Activated naive CD4-positive, alpha-beta T cell treated with anti-CD3 and anti-CD28 coated beads, Interleukin-2, amount 10 ng/mL, durations not matched to agents 7 days and 5 days (primary cell): ENCODE measurements around the gene HSPA8.
A peak's percentile ranks its signal among the peaks of the same experiment; 100 is the strongest.

Source experiments
- CTCF ChIA-PET: fragments of 350-600 bp; sonication (Branson Sonifier 250); formaldehyde crosslinking; loops from one replicate; lab custom pipeline; 2021; ENCODE audit warnings: antibody characterized with exemption; lab: Charles Lee
- DNase-seq: peaks from one replicate; pipeline ENCODE4 v3.0.0-alpha.2; 2020
- H3K27ac Mint-ChIP-seq: one replicate; pipeline ENCODE4 v1.8.0; 2021; ENCODE audit warnings: mild to moderate bottlenecking, moderate library complexity, mixed read lengths
- H3K27me3 Mint-ChIP-seq: one replicate; pipeline ENCODE4 v1.8.0; 2021; ENCODE audit warnings: mild to moderate bottlenecking, mixed read lengths
- H3K36me3 Mint-ChIP-seq: one replicate; pipeline ENCODE4 v1.8.0; 2021; ENCODE audit warnings: mixed read lengths
- H3K4me1 Mint-ChIP-seq: one replicate; pipeline ENCODE4 v1.8.0; 2021; ENCODE audit warnings: mixed read lengths
- H3K4me3 Mint-ChIP-seq: one replicate; pipeline ENCODE4 v1.8.0; 2021; ENCODE audit warnings: mild to moderate bottlenecking, moderate library complexity, mixed read lengths
- H3K9me3 Mint-ChIP-seq: one replicate; pipeline ENCODE4 v1.8.0; 2021; ENCODE audit warnings: mixed read lengths

The HSPA8 gene

DNA sequence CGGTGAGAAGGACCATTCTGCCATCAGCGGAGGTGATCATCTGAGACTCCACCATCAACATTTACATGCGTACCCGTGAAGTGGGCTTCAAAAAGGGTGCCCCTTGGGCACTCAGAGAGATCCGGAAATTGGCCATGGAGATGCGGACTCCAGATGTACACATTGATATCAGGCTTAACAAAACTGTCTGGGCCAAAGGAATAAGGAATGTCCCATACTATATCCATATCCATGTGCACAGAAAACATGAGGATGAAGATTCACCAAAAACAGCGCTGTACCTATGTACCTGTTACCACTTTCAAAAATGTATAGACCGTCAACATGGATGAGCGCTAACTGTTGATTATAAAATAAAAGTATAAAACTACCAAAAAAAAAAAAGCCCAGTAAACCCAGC, 10.8 kb downstream of the HSPA8 start:
- Mint-ChIP-seq H3K27me3 (peaks cover 4% of the 10 kb centered on the region), H3K4me1 (peaks cover 15% of the 10 kb centered on the region), H3K4me3 (no peak overlapping the region), H3K9me3 (no peaks in the 10 kb centered on the region), H3K36me3 (peaks cover 24% of the 10 kb centered on the region), H3K27ac (no peak overlapping the region)
- CTCF ChIA-PET: interaction anchor here (1.1 kb wide), 1 partner anchor 187 kb away, joined by 3 read pairs; no protein-coding TSS in a partner anchor
- DNase-seq: no peak

DNA sequence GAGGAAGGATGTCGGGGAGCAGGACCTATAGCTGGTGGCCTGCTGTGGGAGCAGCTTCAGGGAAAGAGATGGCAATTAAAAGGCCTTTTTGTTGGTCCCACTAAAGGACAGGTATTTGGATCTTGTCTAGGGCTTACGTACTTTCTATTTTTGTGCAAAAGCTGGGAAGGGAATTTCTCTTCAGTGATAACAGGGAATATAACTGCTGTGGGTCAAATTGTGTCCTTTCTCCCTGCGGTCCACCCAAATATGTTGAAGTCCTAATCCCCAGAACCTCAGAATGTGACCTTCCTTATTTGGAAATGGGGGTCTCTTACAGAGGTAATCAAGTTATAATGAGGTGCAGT, 14.0 kb downstream of the HSPA8 start:
- Mint-ChIP-seq H3K36me3 (peaks cover 1% of the 10 kb centered on the region), H3K9me3 (no peaks in the 10 kb centered on the region), H3K27me3 (peaks cover 4% of the 10 kb centered on the region), H3K27ac (no peak overlapping the region), H3K4me3 (no peak overlapping the region), H3K4me1 (no peaks in the 10 kb centered on the region)
- no peak for DNase-seq
- CTCF ChIA-PET: interaction anchor here (1.3 to 3.5 kb wide), 2 partner anchors 25 to 199 kb away, joined by 4 to 12 read pairs; no protein-coding TSS in a partner anchor

DNA sequence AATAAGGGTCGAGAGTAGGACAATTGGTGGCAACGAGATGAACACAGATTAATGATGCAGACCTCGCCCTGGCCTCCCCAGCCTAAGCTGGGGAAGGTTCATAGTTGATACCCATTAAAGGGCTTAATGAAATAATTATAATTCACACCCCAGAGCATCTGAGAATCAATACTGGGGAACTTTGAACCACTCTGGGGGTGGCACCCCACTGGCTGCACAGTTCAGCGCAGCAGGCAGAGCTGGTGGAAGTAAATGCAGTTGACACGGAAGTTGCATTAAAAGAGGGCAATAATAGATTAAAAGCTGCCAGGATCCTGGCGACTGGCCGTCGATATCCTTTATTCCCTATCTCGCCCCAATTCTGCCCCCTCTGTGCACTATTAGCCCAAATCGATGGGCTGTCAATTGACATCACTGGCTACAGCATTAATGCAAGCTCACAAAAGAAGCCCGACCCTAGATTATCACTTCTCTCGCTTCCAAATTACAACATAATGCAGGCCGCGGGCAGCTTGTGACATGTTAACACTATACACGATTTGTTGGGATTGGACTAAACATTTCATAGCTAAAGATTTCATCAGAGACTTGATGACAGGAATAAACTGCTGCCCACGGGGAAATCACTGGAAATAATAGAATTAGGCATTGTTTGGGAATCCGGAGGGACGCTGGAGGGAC, 14.5 kb downstream of the HSPA8 start:
- H3K36me3 Mint-ChIP-seq: no peaks in the 10 kb centered on the region
- H3K27me3 Mint-ChIP-seq: peaks cover 4% of the 10 kb centered on the region
- H3K4me3 Mint-ChIP-seq: no peak overlapping the region
- no peaks in the 10 kb centered on the region for H3K4me1 Mint-ChIP-seq
- CTCF ChIA-PET: interaction anchor here (1.2 to 3.5 kb wide), 3 partner anchors 24 to 200 kb away, joined by 4 to 12 read pairs (median 5); no protein-coding TSS in a partner anchor
- H3K9me3 Mint-ChIP-seq: no peaks in the 10 kb centered on the region
- H3K27ac Mint-ChIP-seq: no peak overlapping the region
- no peak for DNase-seq

DNA sequence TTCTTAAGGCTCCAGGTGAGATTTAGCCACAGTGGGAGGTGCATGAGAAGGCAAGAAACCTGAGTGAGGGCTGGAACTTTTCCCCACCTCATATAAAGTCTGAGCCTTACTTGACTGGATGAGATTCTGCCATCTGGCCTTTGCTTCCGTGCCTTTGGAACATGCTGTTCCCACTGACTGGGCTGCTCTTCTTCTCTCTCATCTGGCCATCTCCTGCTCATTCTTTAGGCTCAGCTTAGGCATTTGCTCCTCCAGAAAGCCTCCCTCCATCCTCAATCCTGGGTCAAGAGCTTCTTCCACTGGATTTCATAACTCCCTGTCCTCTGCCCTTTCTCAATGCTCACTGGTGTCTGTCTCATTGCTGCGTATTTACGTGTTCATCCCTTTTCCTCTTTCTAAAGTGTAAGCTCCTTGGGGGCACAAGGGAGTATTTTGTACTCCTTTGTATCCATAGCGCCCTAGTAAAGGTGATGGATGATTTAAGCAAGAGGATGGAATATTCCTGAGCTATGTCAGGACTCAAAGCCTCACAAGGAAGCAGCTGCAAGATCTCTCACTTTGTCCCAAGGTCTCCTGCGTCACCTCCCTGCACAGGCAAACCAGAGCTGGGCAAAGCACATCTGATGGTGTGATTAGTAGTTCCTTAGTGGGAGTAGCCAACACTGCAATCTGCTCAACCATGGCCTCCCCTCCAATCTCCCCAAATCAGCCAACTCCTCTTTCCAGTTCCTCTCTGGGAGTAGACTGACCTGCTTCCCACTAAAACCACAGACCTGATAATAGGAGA, 15.3 kb downstream of the HSPA8 start:
- Mint-ChIP-seq H3K27me3 (peaks cover 4% of the 10 kb centered on the region), H3K4me3 (no peak overlapping the region)

DNA sequence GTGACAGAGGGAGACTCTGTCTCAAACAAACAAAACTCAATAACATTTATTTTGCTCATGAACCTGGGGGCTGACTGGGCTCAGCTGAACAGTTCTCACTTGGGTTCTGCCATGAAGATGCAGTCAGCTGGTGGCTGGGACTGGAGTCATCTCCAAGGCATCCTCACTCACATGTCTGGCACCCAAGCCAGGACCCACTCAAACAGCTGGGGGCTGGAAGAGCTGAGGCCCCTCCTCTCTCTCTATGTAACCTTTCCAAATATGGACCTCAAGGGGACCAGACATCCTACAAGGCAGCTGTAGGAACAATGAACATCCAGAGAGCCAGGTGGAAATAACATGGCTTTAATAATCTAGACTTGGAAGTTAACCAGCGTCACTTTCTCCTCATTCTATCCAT, 16.8 kb downstream of the HSPA8 start:
- Mint-ChIP-seq H3K36me3 (no peaks in the 10 kb centered on the region), H3K4me1 (no peaks in the 10 kb centered on the region), H3K4me3 (no peak overlapping the region), H3K27me3 (peaks cover 4% of the 10 kb centered on the region), H3K9me3 (no peaks in the 10 kb centered on the region), H3K27ac (no peak overlapping the region)
- CTCF ChIA-PET: interaction anchor here (0.7 to 3.5 kb wide), 4 partner anchors 9 to 121 kb away, joined by 3 to 22 read pairs (median 8); no protein-coding TSS in a partner anchor
- peak; percentile 15 for DNase-seq

More for the DNA sequence above, 15.3 kb downstream of the HSPA8 start:
- Mint-ChIP-seq H3K36me3 (no peaks in the 10 kb centered on the region), H3K27ac (no peak overlapping the region), H3K9me3 (no peaks in the 10 kb centered on the region), H3K4me1 (no peaks in the 10 kb centered on the region)
- DNase-seq: no peak
- CTCF ChIA-PET: interaction anchor here (1.2 to 3.5 kb wide), 4 partner anchors 7 to 201 kb away, joined by 4 to 22 read pairs (median 8); no protein-coding TSS in a partner anchor

DNA sequence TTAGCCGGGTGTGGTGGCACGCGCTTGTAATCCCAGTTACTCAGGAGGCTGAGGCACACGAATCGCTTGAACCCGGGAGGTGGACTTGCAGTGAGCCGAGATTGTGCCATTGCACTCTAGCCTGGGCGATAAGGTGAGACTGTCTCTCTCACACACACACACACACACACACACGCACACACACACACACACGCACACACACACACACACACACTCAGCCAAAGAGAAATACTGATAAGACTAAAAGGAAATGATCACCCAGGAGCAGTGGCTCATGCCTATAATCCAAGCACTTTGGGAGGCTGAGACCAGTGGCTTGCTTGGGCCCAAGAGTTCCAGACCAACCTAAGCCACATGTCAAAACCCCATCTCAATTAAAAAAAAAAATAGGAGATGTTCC, 20.8 kb downstream of the HSPA8 start:
- no peaks in the 10 kb centered on the region for H3K36me3 Mint-ChIP-seq
- H3K27me3 Mint-ChIP-seq: no peaks in the 10 kb centered on the region
- H3K4me3 Mint-ChIP-seq: no peak overlapping the region
- H3K27ac Mint-ChIP-seq: no peak overlapping the region
- DNase-seq: peak; percentile 10
- H3K4me1 Mint-ChIP-seq: no peaks in the 10 kb centered on the region
- CTCF ChIA-PET: interaction anchor here (0.7 kb wide), 1 partner anchor 125 kb away, joined by 3 read pairs; no protein-coding TSS in a partner anchor
- H3K9me3 Mint-ChIP-seq: no peaks in the 10 kb centered on the region

DNA sequence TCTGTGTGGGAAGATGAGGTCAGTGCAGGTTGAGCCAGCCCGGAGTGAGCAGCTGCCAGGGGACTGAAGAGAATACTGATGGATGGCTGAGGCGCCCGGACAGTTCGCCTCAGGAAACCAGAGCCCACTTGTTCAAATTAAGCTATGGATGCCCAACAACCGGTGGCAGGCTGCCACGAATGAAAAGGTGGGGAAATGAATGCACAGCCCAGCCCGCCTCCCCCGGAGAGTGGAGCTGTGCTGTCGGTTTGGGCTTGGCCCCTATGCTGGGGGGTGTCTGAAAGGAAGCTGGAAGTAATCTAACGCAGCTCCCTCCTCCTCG, 21.9 kb downstream of the HSPA8 start:
- H3K4me3 Mint-ChIP-seq: no peak overlapping the region
- no peaks in the 10 kb centered on the region for H3K27me3 Mint-ChIP-seq
- no peaks in the 10 kb centered on the region for H3K4me1 Mint-ChIP-seq
- H3K9me3 Mint-ChIP-seq: no peaks in the 10 kb centered on the region
- CTCF ChIA-PET: no interaction called here
- DNase-seq: no peak
- H3K27ac Mint-ChIP-seq: no peak overlapping the region
- no peaks in the 10 kb centered on the region for H3K36me3 Mint-ChIP-seq

DNA sequence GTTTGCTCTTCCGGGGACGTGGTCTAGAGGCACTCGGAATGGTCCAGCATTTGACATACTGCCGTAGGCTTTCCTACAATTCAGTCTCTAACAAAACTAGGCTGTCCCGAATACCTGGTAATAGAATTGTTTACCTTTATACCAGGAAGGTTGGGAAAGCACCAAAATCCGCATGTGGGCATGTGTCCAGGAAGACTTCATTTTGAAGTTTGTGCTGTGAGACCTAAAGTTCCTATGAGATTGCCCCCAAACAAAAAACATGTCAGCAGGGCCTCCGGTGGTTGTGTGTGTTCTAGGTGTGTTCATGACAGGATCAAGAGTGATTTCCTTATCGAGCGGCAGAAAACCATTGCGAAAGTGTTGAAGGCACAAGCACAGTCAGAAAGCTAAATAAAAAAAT, 26.1 kb downstream of the HSPA8 start:
- H3K36me3 Mint-ChIP-seq: no peaks in the 10 kb centered on the region
- H3K27ac Mint-ChIP-seq: no peak overlapping the region
- no peaks in the 10 kb centered on the region for H3K4me1 Mint-ChIP-seq
- CTCF ChIA-PET: interaction anchor here (1.4 kb wide), 1 partner anchor 18 kb away, joined by 3 read pairs; no protein-coding TSS in a partner anchor
- H3K4me3 Mint-ChIP-seq: no peak overlapping the region
- H3K9me3 Mint-ChIP-seq: no peaks in the 10 kb centered on the region
- DNase-seq: no peak
- no peaks in the 10 kb centered on the region for H3K27me3 Mint-ChIP-seq

DNA sequence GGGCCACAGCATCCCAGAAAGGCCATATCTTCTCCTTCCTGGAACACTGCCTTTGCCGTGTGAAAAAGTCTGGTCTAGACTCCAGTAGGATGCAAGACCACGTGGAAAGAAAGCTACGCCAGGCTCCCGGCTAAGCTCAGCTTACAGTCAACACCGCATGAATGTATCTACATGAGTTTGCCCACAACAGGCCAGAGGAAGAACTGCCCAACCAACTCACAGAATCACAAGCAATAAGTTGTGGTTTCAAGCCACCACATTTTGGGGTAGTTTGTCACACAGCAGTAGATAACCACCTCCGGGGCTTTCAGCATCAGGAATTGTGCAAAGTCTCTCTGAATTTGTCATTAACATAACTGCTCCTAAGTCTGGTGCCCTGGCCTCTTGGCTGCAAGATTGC, 27.3 kb downstream of the HSPA8 start:
- no peaks in the 10 kb centered on the region for H3K36me3 Mint-ChIP-seq
- no peaks in the 10 kb centered on the region for H3K4me1 Mint-ChIP-seq
- CTCF ChIA-PET: interaction anchor here (1.1 to 2.8 kb wide), 6 partner anchors 10 to 68 kb away, joined by 3 to 13 read pairs (median 6); no protein-coding TSS in a partner anchor
- H3K27me3 Mint-ChIP-seq: no peaks in the 10 kb centered on the region
- no peak overlapping the region for H3K27ac Mint-ChIP-seq
- no peak for DNase-seq
- H3K9me3 Mint-ChIP-seq: no peaks in the 10 kb centered on the region
- no peak overlapping the region for H3K4me3 Mint-ChIP-seq

DNA sequence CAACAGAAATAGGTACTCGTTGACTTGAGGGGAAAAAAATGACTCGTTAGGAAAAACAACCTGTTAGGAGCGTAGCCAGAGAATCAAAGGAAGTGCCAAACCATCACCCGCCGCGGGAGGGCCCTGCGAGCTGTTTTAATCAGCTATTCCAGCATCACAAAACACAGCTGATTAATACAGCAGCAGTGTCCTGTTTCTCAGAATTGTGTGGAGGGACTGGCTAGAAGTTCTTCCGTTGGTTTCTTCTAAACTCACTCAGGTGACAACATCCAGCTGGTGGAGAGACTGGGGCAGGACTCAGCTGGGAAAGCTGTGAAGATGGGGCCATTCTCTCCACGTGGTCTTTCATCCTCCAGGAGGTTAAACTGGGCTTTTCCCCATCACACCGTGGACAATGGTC, 28.0 kb downstream of the HSPA8 start:
- H3K9me3 Mint-ChIP-seq: no peaks in the 10 kb centered on the region

DNA sequence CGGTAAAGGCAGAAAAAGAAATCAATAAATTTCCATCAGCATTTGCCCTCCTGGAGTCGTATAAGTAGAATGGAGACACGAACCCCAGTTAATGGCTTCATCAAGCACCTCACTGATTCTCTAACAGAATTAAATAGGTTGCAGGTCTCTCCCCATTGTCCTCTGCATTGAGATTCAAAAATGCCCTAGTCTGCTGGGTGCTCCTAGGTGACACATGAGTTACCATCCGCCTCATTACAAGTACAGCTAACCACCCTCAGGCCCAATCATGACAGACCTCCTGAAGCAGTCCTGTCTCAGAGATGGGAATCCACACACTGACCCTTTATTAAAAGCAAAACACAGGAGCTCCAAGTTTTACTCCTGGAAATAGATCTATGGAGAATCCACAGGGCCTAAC, 31.4 kb downstream of the HSPA8 start:
- no peak for DNase-seq
- Mint-ChIP-seq H3K27ac (no peak overlapping the region), H3K4me3 (no peak overlapping the region), H3K9me3 (no peaks in the 10 kb centered on the region), H3K36me3 (no peaks in the 10 kb centered on the region), H3K27me3 (peaks cover 4% of the 10 kb centered on the region), H3K4me1 (no peaks in the 10 kb centered on the region)
- CTCF ChIA-PET: interaction anchor here (0.6 to 2.3 kb wide), 2 partner anchors 10 to 23 kb away, joined by 3 to 9 read pairs; no protein-coding TSS in a partner anchor

More for the DNA sequence above, 28.0 kb downstream of the HSPA8 start:
- CTCF ChIA-PET: interaction anchor here (1.1 to 2.8 kb wide), 8 partner anchors 10 to 167 kb away, joined by 3 to 13 read pairs (median 5); no protein-coding TSS in a partner anchor
- H3K36me3 Mint-ChIP-seq: no peaks in the 10 kb centered on the region
- H3K4me1 Mint-ChIP-seq: no peaks in the 10 kb centered on the region
- no peak for DNase-seq
- no peak overlapping the region for H3K4me3 Mint-ChIP-seq
- H3K27me3 Mint-ChIP-seq: no peaks in the 10 kb centered on the region
- H3K27ac Mint-ChIP-seq: no peak overlapping the region

DNA sequence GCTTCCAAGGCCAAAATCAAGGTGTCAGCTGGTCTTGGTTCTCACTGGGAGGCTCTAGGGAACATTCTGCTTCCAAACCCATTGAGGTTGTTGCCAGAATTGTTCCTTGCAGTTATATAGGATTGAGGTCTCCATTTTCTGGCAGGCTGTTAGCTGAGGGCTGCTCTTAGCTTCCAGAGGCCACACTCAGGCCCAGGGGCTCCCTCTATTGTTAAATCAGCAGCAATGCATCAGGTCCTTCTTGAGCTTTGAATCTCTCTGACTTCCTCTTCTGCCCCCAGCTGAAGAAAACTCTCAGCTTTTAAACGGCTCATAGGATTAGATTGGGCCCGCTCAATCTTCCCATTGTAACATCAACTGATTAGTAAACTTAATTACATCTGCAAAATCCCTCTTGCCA, 41.0 kb downstream of the HSPA8 start:
- no peak overlapping the region for H3K27ac Mint-ChIP-seq
- no peaks in the 10 kb centered on the region for H3K9me3 Mint-ChIP-seq
- no peak overlapping the region for H3K4me3 Mint-ChIP-seq
- H3K4me1 Mint-ChIP-seq: peaks cover 8% of the 10 kb centered on the region
- H3K27me3 Mint-ChIP-seq: peaks cover 40% of the 10 kb centered on the region
- CTCF ChIA-PET: interaction anchor here (0.7 to 8.9 kb wide), 37 partner anchors 9 to 439 kb away, joined by 3 to 129 read pairs (median 4); no protein-coding TSS in a partner anchor
- peak; percentile 37 for DNase-seq
- H3K36me3 Mint-ChIP-seq: no peaks in the 10 kb centered on the region

DNA sequence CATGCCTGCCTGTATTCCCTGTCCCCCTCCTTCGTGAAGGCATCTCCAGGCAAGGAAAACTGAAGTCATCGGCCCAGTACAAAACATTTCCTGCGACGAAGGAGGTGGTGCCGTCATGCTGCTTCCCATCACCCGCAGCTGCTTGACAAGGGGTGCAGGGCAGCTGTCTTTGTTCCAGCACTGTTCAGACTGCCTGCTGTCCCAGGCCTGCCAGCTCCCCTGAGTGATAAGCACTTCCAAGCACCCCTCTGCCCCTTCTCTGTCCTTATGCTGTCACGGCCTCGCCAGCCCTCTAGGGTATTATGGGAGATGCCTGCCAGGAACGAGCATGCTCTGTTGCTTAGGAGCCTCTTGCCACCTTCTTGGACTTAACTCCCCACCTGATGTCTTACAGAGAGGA, 43.2 kb downstream of the HSPA8 start:
- no peak overlapping the region for H3K27ac Mint-ChIP-seq
- no peak for DNase-seq
- CTCF ChIA-PET: interaction anchor here (1.3 kb wide), 1 partner anchor 15 kb away, joined by 5 read pairs; no protein-coding TSS in a partner anchor
- no peak overlapping the region for H3K4me3 Mint-ChIP-seq
- H3K27me3 Mint-ChIP-seq: peaks cover 34% of the 10 kb centered on the region
- no peaks in the 10 kb centered on the region for H3K9me3 Mint-ChIP-seq
- H3K36me3 Mint-ChIP-seq: no peaks in the 10 kb centered on the region
- peaks cover 8% of the 10 kb centered on the region for H3K4me1 Mint-ChIP-seq

DNA sequence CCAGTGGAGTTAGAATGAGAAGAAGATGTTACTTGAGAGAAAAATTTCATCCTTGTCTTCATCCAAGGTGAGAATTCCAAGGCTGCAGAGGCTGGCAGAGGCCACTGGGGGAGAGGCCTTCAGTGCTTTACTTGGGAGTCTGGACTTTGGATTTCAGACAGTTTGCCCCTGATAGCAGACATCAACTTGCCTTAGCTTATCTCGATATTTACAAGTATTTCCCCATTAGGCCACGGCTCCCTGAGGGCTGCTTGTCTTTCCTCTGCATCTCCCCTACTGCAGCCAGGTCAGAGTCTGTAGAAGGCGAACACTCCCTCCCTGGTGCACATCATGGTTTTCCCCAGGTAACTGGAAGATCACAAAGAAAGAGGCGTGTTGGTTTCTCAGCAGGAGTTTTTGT, 50.4 kb downstream of the HSPA8 start:
- Mint-ChIP-seq H3K36me3 (no peaks in the 10 kb centered on the region), H3K4me1 (no peaks in the 10 kb centered on the region), H3K27ac (no peak overlapping the region), H3K27me3 (peaks cover 23% of the 10 kb centered on the region), H3K9me3 (no peaks in the 10 kb centered on the region), H3K4me3 (no peak overlapping the region)
- DNase-seq: no peak
- CTCF ChIA-PET: interaction anchor here (1.5 to 1.7 kb wide), 2 partner anchors 9 to 148 kb away, joined by 3 to 4 read pairs; no protein-coding TSS in a partner anchor
